OCI-LY7 (cell line): ENCODE data around the gene SYT2. TPM values are rescaled to one million over a fixed set of nuclear protein-coding genes. Genes with fewer than 3 reads are reported as not detected.

Experiments used
- BruUV-seq: library from RNA; stranded (reverse); fragments of 400-500 nt; replicated peaks from 2 replicates; lab custom pipeline; 2021; lab: Mats Ljungman, UMichigan
- CTCF ChIA-PET: fragments of 300-600 bp; sonication (Branson Sonifier 250); formaldehyde crosslinking; loops from one replicate; lab custom pipeline; 2022; ENCODE audit warnings: antibody characterized with exemption; ENCODE audit not compliant: unreplicated experiment; lab: Charles Lee
- POLR2A ChIA-PET: fragments of 300-600 bp; sonication (Branson Sonifier 250); formaldehyde crosslinking; loops from one replicate; lab custom pipeline; 2022; ENCODE audit warnings: antibody characterized with exemption; lab: Charles Lee
- DNase-seq: peaks from one replicate; pipeline ENCODE4 v3.0.0-alpha.2; 2015; ENCODE audit warnings: low spot score
- H2AFZ ChIP-seq: fragments of 200-600 bp; sonication (generic), shearing (Covaris generic); 2 replicates; pipeline ENCODE4 v1.6.1; 2014; ENCODE audit warnings: mild to moderate bottlenecking, antibody characterized with exemption, low read length, moderate library complexity
- H3K27ac ChIP-seq: fragments of 200-600 bp; sonication (generic); 2 replicates; pipeline ENCODE4 v1.5.1; 2014; ENCODE audit warnings: mixed run types, low read depth, mild to moderate bottlenecking, moderate library complexity, low read length, inconsistent platforms; ENCODE audit not compliant: poor library complexity, severe bottlenecking
- H3K36me3 ChIP-seq: fragments of 200-600 bp; sonication (generic); 2 replicates; pipeline ENCODE4 v1.6.1; 2014; ENCODE audit warnings: mild to moderate bottlenecking, antibody characterized with exemption, low read length, moderate library complexity, mixed read lengths; ENCODE audit not compliant: insufficient read depth
- H3K4me1 ChIP-seq: fragments of 200-600 bp; sonication (generic); 2 replicates; pipeline ENCODE4 v1.5.1; 2014; ENCODE audit warnings: mild to moderate bottlenecking, low read length; ENCODE audit not compliant: insufficient read depth, poor library complexity, severe bottlenecking
- H3K4me2 ChIP-seq: fragments of 200-600 bp; sonication (generic); 2 replicates; pipeline ENCODE4 v1.6.1; 2014; ENCODE audit warnings: mild to moderate bottlenecking, low read length
- H3K4me3 ChIP-seq: fragments of 200-600 bp; sonication (generic); 2 replicates; pipeline ENCODE4 v1.5.1; 2014; ENCODE audit warnings: mild to moderate bottlenecking, low read depth, low read length; ENCODE audit not compliant: poor library complexity, severe bottlenecking
- H3K79me2 ChIP-seq: fragments of 200-600 bp; sonication (generic); 2 replicates; pipeline ENCODE4 v1.6.1; 2016; ENCODE audit warnings: low read depth, mild to moderate bottlenecking, low read length, moderate library complexity, mixed read lengths; ENCODE audit not compliant: insufficient read depth
- H3K9me2 ChIP-seq: fragments of 200-600 bp; sonication (generic); 2 replicates; pipeline ENCODE4 v1.6.1; 2016; ENCODE audit warnings: mild to moderate bottlenecking, low read length, mixed read lengths; ENCODE audit not compliant: insufficient read depth
- H3K9me3 ChIP-seq: fragments of 200-600 bp; sonication (generic); 2 replicates; pipeline ENCODE4 v1.6.1; 2014; ENCODE audit warnings: mild to moderate bottlenecking, mixed run types, low read length, mixed read lengths
- H4K20me1 ChIP-seq: fragments of 200-600 bp; sonication (generic); 2 replicates; pipeline ENCODE4 v1.6.1; 2014; ENCODE audit warnings: mild to moderate bottlenecking, antibody characterized with exemption, low read length, moderate library complexity, mixed read lengths; ENCODE audit not compliant: insufficient read depth
- CTCF ChIP-seq: fragments of 200-600 bp; sonication (generic); conservative IDR thresholded peaks from 2 replicates; pipeline ENCODE4 v1.5.1; 2014; ENCODE audit warnings: mild to moderate bottlenecking, antibody characterized with exemption, low read length, moderate library complexity, mixed read lengths
- EZH2phosphoT487 ChIP-seq: fragments of 200-600 bp; sonication (generic); IDR thresholded peaks from 2 replicates; pipeline ENCODE4 v1.6.1; 2018; ENCODE audit warnings: low read depth, borderline replicate concordance, mild to moderate bottlenecking, mixed run types, antibody characterized with exemption, low read length, moderate library complexity, mixed read lengths
- intact Hi-C: fragments of 100-400 bp; cut with micrococcal nuclease; formaldehyde crosslinking; loops from one replicate; pipeline ENCODE4 v1.10.0; 2022; ENCODE audit not compliant: unreplicated experiment
- total RNA-seq, 2 experiments: library from RNA; depleted of rRNA in 1 of 2; stranded (reverse); fragments of >200 nt in 1 of 2; shearing (Covaris generic) in 1 of 2; gene quantifications; 2 replicates each; pipeline ENCODE4 v1.2.3, GENCODE V29; 2014 to 2022

Gene SYT2
- total RNA-seq, 2 experiments from 2014 or later: not detected

GRCh38 chr1:202564958-202565495 is 145.2 kb downstream of the SYT2 start:
- Histone ChIP-seq H3K4me2 (no peak overlapping the region), H4K20me1 (no peaks in the 10 kb centered on the region), H3K9me2 (no peaks in the 10 kb centered on the region), H3K4me3 (no peak overlapping the region), H3K36me3 (no peaks in the 10 kb centered on the region), H3K4me1 (peaks cover 15% of the 10 kb centered on the region), H3K9me3 (no peaks in the 10 kb centered on the region), H2AFZ (no peak overlapping the region), H3K27ac (no peak overlapping the region), H3K79me2 (no peaks in the 10 kb centered on the region)
- no TSS peak for BruUV-seq
- POLR2A ChIA-PET: no interaction called here
- intact Hi-C loops: no loop called here
- CTCF ChIA-PET: no interaction called here
- DNase-seq: no peak
- TF ChIP-seq EZH2phosphoT487 (no peak), CTCF (no peak)

GRCh38 chr1:202563818-202564217 is 146.4 kb downstream of the SYT2 start:
- no peak overlapping the region for H3K27ac ChIP-seq
- intact Hi-C loops: no loop called here
- TF ChIP-seq EZH2phosphoT487 (no peak), CTCF (no peak)
- no peak overlapping the region for H3K4me2 ChIP-seq
- no peak for DNase-seq
- no peaks in the 10 kb centered on the region for H3K36me3 ChIP-seq
- H3K9me3 ChIP-seq: no peaks in the 10 kb centered on the region
- ChIA-PET POLR2A (no interaction called here), CTCF (no interaction called here)
- BruUV-seq: no TSS peak
- no peaks in the 10 kb centered on the region for H3K79me2 ChIP-seq
- H3K4me1 ChIP-seq: peaks cover 15% of the 10 kb centered on the region
- no peaks in the 10 kb centered on the region for H4K20me1 ChIP-seq
- H3K4me3 ChIP-seq: no peak overlapping the region
- no peak overlapping the region for H2AFZ ChIP-seq
- no peaks in the 10 kb centered on the region for H3K9me2 ChIP-seq

GRCh38 chr1:202562444-202563060 is 147.7 kb downstream of the SYT2 start:
- no peak for TF ChIP-seq EZH2phosphoT487
- H3K4me2 ChIP-seq: no peak overlapping the region
- POLR2A ChIA-PET: interaction anchor here (0.6 to 0.7 kb wide), 2 partner anchors 13 to 80 kb away, joined by 3 to 6 read pairs; no protein-coding TSS in a partner anchor

More at GRCh38 chr1:202562444-202563060, 147.7 kb downstream of the SYT2 start:
- H4K20me1 ChIP-seq: no peaks in the 10 kb centered on the region
- peaks cover 15% of the 10 kb centered on the region for H3K4me1 ChIP-seq
- no TSS peak for BruUV-seq
- no peaks in the 10 kb centered on the region for H3K36me3 ChIP-seq
- no peak for DNase-seq
- no peak overlapping the region for H3K27ac ChIP-seq
- no peak overlapping the region for H2AFZ ChIP-seq
- H3K79me2 ChIP-seq: no peaks in the 10 kb centered on the region
- CTCF ChIA-PET: interaction anchor here (0.9 kb wide), 1 partner anchor 12 kb away, joined by 3 read pairs; no protein-coding TSS in a partner anchor
- no peak overlapping the region for H3K4me3 ChIP-seq
- H3K9me3 ChIP-seq: no peaks in the 10 kb centered on the region
- intact Hi-C loops: no loop called here
- H3K9me2 ChIP-seq: no peaks in the 10 kb centered on the region
